Inflammatory macrophage treated with lipopolysaccharide for 1 hour (primary cell): ENCODE results near the gene CD47.

Source experiments
- DNase-seq, 2 donors: peaks; one replicate each; pipeline ENCODE4 v3.0.0-alpha.2; 2020 to 2022

The CD47 gene

GRCh38 chr3:108090049-108090700, 656 bp downstream of the CD47 start:
- DNase-seq, result peak; percentile 63 to 75

- DNase-seq, result no peak
Observed at GRCh38 chr3:108089579-108089978, 1.3 kb downstream of the CD47 start.

- peak; percentile 52 to 59 for DNase-seq
Observed at GRCh38 chr3:108088697-108089096, 2.1 kb downstream of the CD47 start.

GRCh38 chr3:108088146-108088545, 2.7 kb downstream of the CD47 start:
- DNase-seq, result peak in 1 of 2 donors; percentile 36

- no peak for DNase-seq
Observed at GRCh38 chr3:108086653-108087052, 4.2 kb downstream of the CD47 start.

GRCh38 chr3:108085810-108086350, 5.0 kb downstream of the CD47 start:
- peak; percentile 14 to 61 for DNase-seq

- DNase-seq, result peak; percentile 20 to 55
Observed at GRCh38 chr3:108085370-108085769, 5.5 kb downstream of the CD47 start.

GRCh38 chr3:108079877-108080276, 11.0 kb downstream of the CD47 start:
- no peak for DNase-seq

GRCh38 chr3:108079043-108079442, 11.8 kb downstream of the CD47 start:
- no peak for DNase-seq

GRCh38 chr3:108076564-108076963, 14.3 kb downstream of the CD47 start:
- DNase-seq, result no peak

GRCh38 chr3:108073764-108074431, 16.9 kb downstream of the CD47 start:
- no peak for DNase-seq

GRCh38 chr3:108071368-108071767, 19.5 kb downstream of the CD47 start:
- DNase-seq, result no peak

- DNase-seq, result no peak
Observed at GRCh38 chr3:108070356-108070755, 20.5 kb downstream of the CD47 start.

GRCh38 chr3:108067768-108068167, 23.1 kb downstream of the CD47 start:
- no peak for DNase-seq

- DNase-seq, result peak; percentile 44 to 71
Observed at GRCh38 chr3:108065096-108065495, 25.7 kb downstream of the CD47 start.

- no peak for DNase-seq
Observed at GRCh38 chr3:108064293-108064887, 26.4 kb downstream of the CD47 start.

- DNase-seq, result peak; percentile 88 to 94
Observed at GRCh38 chr3:108062051-108062450, 28.8 kb downstream of the CD47 start.

GRCh38 chr3:108060331-108060730, 30.5 kb downstream of the CD47 start:
- no peak for DNase-seq

- no peak for DNase-seq
Observed at GRCh38 chr3:108055931-108056330, 34.9 kb downstream of the CD47 start.

GRCh38 chr3:108054935-108055334, 35.9 kb downstream of the CD47 start:
- DNase-seq, result no peak

GRCh38 chr3:108053483-108053882, 37.3 kb downstream of the CD47 start:
- DNase-seq, result no peak

- DNase-seq, result no peak
Observed at GRCh38 chr3:108053067-108053466, 37.8 kb downstream of the CD47 start.

GRCh38 chr3:108051005-108051404, 39.8 kb downstream of the CD47 start:
- DNase-seq, result no peak

GRCh38 chr3:108047987-108048386, 42.8 kb downstream of the CD47 start:
- DNase-seq, result no peak
